Hepatocyte (in vitro differentiated cells): ENCODE results near the gene AP3D1. TPM values are rescaled to one million over a fixed set of nuclear protein-coding genes. Genes with fewer than 3 reads are reported as not detected.

Source experiments
- DNase-seq: peaks from one replicate; pipeline ENCODE4 v3.0.0-alpha.2; 2016; ENCODE audit warnings: low spot score
- H2AFZ ChIP-seq: fragments of 200-600 bp; sonication (generic); 2 replicates; pipeline ENCODE4 v1.6.0; 2016; ENCODE audit warnings: antibody characterized with exemption, mild to moderate bottlenecking
- H3K27ac ChIP-seq: fragments of 200-600 bp; sonication (generic); 2 replicates; pipeline ENCODE4 v1.5.1; 2016; ENCODE audit warnings: mild to moderate bottlenecking
- H3K27me3 ChIP-seq: fragments of 200-600 bp; sonication (generic); 2 replicates; pipeline ENCODE4 v1.6.1; 2016
- H3K36me3 ChIP-seq: fragments of 200-600 bp; sonication (generic); replicated peaks from 2 replicates; pipeline ENCODE4 v1.5.1; 2016; ENCODE audit warnings: low read depth; ENCODE audit not compliant: insufficient read depth
- H3K4me1 ChIP-seq: fragments of 200-600 bp; sonication (generic); 2 replicates; pipeline ENCODE4 v1.5.1; 2016; ENCODE audit warnings: mild to moderate bottlenecking, moderate library complexity; ENCODE audit not compliant: insufficient read depth
- H3K4me2 ChIP-seq: fragments of 200-600 bp; sonication (generic); 2 replicates; pipeline ENCODE4 v1.6.0; 2016
- H3K4me3 ChIP-seq: fragments of 200-600 bp; sonication (generic); 2 replicates; pipeline ENCODE4 v1.5.1; 2016; ENCODE audit warnings: mild to moderate bottlenecking
- H3K79me2 ChIP-seq: fragments of 200-600 bp; sonication (generic); 2 replicates; pipeline ENCODE4 v1.6.0; 2017; ENCODE audit warnings: mild to moderate bottlenecking
- H3K9me2 ChIP-seq: fragments of 200-600 bp; sonication (generic); replicated peaks from 2 replicates; pipeline ENCODE4 v1.6.0; 2017; ENCODE audit warnings: mild to moderate bottlenecking; ENCODE audit not compliant: insufficient read depth
- H3K9me3 ChIP-seq: fragments of 200-600 bp; sonication (generic); 2 replicates; pipeline ENCODE4 v1.5.1; 2016; ENCODE audit warnings: low read depth, mild to moderate bottlenecking
- H4K20me1 ChIP-seq: fragments of 200-600 bp; sonication (generic); 2 replicates; pipeline ENCODE4 v1.6.0; 2016; ENCODE audit warnings: mild to moderate bottlenecking; ENCODE audit not compliant: insufficient read depth, poor library complexity, severe bottlenecking
- CTCF ChIP-seq: fragments of 200-600 bp; sonication (generic); IDR thresholded peaks from 2 replicates; pipeline ENCODE4 v1.5.1; 2016; ENCODE audit warnings: antibody characterized with exemption, mild to moderate bottlenecking; ENCODE audit not compliant: poor library complexity
- EZH2 ChIP-seq: fragments of 200-600 bp; sonication (generic); IDR thresholded peaks from 2 replicates; pipeline ENCODE4 v1.6.1; 2016; ENCODE audit warnings: antibody characterized with exemption, mild to moderate bottlenecking, borderline replicate concordance
- EZH2phosphoT487 ChIP-seq: fragments of 200-600 bp; sonication (generic); IDR thresholded peaks from one replicate; pipeline ENCODE4 v1.6.1; 2018; ENCODE audit warnings: antibody characterized with exemption, mild to moderate bottlenecking, low read depth, moderate library complexity; ENCODE audit not compliant: unreplicated experiment, severe bottlenecking
- WGBS: methylation state at CpG from one replicate; pipeline ENCODE4 v1.1.6; 2016; ENCODE audit warnings: low lambda C conversion rate; ENCODE audit errors: missing lambda C conversion rate; 5-methylcytosine and 5-hydroxymethylcytosine counted together
- polyA plus RNA-seq: library from polyadenylated mRNA; unstranded; fragments of >200 nt; fragmentation: Nextera tagmentation; extraction: Ambion mirVana; gene quantifications from 2 replicates; pipeline ENCODE4 v1.2.1, GENCODE V29; 2016
- total RNA-seq: library from RNA; depleted of rRNA; stranded (reverse); fragments of >200 nt; gene quantifications from 2 replicates; pipeline ENCODE4 v1.2.3, GENCODE V29; 2014

The AP3D1 gene
- total and polyA plus RNA-seq, 2 experiments from 2014 or later, result 102 to 108 TPM

GRCh38 chr19:2114218-2114617 lies 37.1 kb downstream of the AP3D1 start:
- no peak overlapping the region for H2AFZ ChIP-seq
- 97% methylated on average over 7 of the region's 9 CpGs for WGBS
- no peak overlapping the region for H3K4me2 ChIP-seq
- H3K4me3 ChIP-seq, result no peak overlapping the region
- H3K9me3 ChIP-seq, result no peaks in the 10 kb centered on the region
- no peaks in the 10 kb centered on the region for H3K36me3 ChIP-seq
- no peak for TF ChIP-seq EZH2
- no peak for TF ChIP-seq EZH2phosphoT487
- no peak for TF ChIP-seq CTCF
- no peak overlapping the region for H3K27ac ChIP-seq
- DNase-seq, result no peak
- no peaks in the 10 kb centered on the region for H3K79me2 ChIP-seq
- no peaks in the 10 kb centered on the region for H3K9me2 ChIP-seq
- no peaks in the 10 kb centered on the region for H4K20me1 ChIP-seq
- no peaks in the 10 kb centered on the region for H3K4me1 ChIP-seq
- H3K27me3 ChIP-seq, result no peaks in the 10 kb centered on the region

- TF ChIP-seq CTCF (no peak), EZH2phosphoT487 (no peak), EZH2 (no peak)
- Histone ChIP-seq H3K9me2 (no peaks in the 10 kb centered on the region), H3K36me3 (no peaks in the 10 kb centered on the region), H3K4me1 (no peaks in the 10 kb centered on the region), H3K9me3 (no peaks in the 10 kb centered on the region), H3K4me3 (no peak overlapping the region), H3K27ac (no peak overlapping the region), H3K27me3 (no peaks in the 10 kb centered on the region), H2AFZ (no peak overlapping the region), H3K4me2 (no peak overlapping the region), H4K20me1 (no peaks in the 10 kb centered on the region), H3K79me2 (no peaks in the 10 kb centered on the region)
- DNase-seq, result no peak
- WGBS, result 97% methylated on average over 22 of the region's 24 CpGs
Observed at GRCh38 chr19:2113439-2114211, 37.7 kb downstream of the AP3D1 start.

- WGBS, result 93% methylated on average over 23 of the region's 23 CpGs
- Histone ChIP-seq H2AFZ (no peak overlapping the region), H4K20me1 (no peaks in the 10 kb centered on the region), H3K79me2 (no peaks in the 10 kb centered on the region), H3K27me3 (no peaks in the 10 kb centered on the region), H3K4me1 (no peaks in the 10 kb centered on the region), H3K9me3 (no peaks in the 10 kb centered on the region), H3K4me3 (no peak overlapping the region), H3K36me3 (no peaks in the 10 kb centered on the region), H3K9me2 (no peaks in the 10 kb centered on the region), H3K4me2 (no peak overlapping the region), H3K27ac (no peak overlapping the region)
- TF ChIP-seq EZH2 (no peak), CTCF (no peak), EZH2phosphoT487 (no peak)
- no peak for DNase-seq
Observed at GRCh38 chr19:2112516-2113320, 38.6 kb downstream of the AP3D1 start.
